ENCODE results near the gene PHKA1. TPM values are rescaled to one million over a fixed set of nuclear protein-coding genes. Genes with fewer than 3 reads are reported as not detected.
"Not testable (repeated sequence)": the region's sequence is repeated elsewhere in the genome, so short reads cannot be mapped to it uniquely, and the experiment has no call there.

PHKA1 gene
- total RNA-seq, 1 donor from 2014 or later = 9.6 TPM

DNA sequence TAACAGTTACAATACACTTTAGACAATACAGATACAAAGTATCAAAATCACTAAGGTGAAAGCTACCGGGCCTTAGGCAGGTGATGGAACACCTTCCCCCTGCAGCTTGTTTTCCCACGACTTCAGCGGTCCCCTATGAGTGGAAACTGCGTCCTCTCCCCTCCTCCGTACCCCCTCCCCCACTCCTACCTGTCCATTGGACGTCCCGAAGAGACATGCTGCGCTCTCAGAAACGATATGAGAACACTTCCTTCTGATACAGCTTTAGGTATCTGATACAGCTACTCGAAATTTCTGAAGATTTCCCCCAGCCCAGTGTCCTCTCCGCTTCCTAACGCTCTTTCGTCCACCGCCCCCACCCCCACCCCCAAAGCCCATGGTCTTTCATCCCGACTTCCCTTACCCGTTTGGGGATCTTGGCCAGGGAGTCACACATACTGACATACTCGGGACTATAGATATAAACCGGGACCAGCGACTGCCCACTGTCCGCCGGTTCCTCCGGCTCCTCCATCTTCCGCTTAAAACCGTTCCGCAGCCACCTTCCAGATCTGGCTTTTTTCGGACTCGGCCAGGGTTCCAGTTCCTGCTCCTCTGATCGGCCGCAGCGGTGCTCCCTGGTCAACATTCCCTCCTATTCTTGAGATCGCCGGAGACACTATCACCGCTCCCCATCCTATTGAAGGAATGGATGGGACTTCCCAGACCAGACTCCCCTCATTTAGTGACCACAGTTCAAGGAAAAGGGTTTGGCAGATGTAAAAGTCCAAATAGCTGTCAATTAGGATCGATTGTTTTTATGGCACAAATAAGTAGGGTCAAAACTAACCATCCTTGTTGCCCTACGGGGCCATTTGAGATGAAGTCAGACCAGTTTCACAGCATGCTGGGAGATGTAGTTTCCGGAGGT, 141.6 kb downstream of the PHKA1 start, which contains the start of gene HDAC8:
Gene HDAC8, minus strand, starts transcription at position 596 of the 910 bp plus-strand sequence. Its CDS starts 82 bp downstream, at position 514.
- peak; percentile 59 for DNase-seq (ENCODE audit: low spot score)

DNA sequence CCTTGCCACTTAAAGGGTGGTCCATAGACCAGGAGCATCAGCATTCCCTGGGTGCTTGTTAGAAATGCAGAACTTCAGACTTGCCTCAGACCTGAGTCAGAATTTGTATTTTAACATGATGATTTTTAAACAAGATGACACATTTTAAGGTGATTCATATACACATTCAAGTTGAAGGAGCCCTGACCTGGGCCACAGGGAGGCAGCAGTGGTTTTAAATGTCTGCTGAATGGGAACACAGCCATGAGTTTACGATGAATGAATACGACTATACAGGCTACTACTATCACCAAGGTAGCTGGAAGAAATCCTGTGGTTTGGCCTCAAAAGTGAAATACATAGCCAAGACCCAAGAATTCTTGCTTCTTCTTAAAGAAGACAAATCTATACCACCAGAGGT, 144.3 kb downstream of the PHKA1 start:
- DNase-seq (ENCODE audit: low spot score) = no peak

DNA sequence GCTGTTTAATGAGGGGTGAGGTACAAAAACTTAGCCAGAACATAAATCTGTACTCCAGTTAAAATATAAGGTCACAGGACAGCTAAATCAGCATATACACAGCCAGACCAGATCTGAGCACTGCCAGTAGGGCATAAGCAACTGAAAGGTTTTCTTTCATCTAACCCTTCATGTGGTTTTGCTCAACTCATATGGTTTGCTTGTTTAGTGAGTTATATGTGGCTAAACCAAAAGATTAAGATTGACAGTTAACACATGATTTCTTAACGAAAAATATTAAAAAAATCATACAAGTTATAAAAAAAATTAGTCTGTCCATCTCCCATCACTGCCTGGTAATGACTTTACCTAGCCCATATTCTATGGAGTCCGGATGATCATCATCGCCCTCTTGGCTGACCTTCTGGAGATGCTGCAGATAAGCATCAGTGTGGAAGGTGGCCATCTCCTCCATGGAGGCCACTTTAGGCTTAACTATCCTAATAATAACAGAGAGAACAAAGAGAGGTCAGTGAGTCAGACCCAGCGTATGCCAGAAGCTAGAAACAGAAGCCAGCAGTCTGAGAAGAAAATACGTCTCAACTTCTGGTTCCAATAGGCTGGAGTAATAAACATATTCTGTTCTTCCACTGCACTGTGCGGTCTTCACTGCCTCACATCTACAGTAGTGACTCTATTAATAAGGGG, 145.6 kb downstream of the PHKA1 start:
- DNase-seq (ENCODE audit: low spot score) = no peak

DNA sequence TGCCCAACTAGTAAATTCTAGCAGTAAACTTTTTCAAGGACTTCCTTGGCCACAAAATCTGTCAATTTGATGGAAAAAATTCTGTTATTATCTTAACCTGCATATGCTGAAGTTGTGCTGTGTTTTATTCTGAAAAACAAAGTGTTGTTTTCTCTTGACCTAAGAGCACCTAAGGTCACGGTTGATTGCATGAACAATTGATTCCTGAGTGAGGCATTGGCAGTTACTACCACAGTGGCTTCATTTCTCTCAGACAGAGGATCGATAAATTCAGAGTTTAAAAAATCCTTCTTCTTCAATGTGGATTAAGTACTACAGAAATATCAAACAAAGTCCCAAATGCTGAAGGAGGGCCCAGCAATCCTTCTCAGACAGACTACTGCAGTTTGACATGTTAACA, 147.7 kb downstream of the PHKA1 start:
- DNase-seq (ENCODE audit: low spot score) = no peak

DNA sequence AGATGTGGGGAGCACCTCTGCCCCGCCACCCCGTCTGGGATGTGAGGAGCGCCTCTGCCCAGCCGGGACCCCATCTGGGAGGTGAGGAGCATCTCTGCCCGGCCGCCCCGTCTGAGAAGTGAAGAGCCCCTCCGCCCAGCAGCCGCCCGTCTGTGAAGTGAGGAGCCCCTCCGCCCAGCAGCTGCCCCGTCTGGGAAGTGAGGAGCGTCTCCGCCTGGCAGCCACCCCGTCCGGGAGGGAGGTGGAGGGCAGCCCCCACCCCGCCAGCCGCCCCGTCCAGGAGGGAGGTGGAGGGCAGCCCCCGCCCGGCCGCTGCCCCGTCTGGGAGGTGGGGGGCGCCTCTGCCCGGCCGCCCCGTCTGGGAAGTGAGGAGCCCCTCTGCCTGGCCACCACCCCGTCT, 154.5 kb downstream of the PHKA1 start:
- not testable (repeated sequence) for DNase-seq (ENCODE audit: low spot score)

DNA sequence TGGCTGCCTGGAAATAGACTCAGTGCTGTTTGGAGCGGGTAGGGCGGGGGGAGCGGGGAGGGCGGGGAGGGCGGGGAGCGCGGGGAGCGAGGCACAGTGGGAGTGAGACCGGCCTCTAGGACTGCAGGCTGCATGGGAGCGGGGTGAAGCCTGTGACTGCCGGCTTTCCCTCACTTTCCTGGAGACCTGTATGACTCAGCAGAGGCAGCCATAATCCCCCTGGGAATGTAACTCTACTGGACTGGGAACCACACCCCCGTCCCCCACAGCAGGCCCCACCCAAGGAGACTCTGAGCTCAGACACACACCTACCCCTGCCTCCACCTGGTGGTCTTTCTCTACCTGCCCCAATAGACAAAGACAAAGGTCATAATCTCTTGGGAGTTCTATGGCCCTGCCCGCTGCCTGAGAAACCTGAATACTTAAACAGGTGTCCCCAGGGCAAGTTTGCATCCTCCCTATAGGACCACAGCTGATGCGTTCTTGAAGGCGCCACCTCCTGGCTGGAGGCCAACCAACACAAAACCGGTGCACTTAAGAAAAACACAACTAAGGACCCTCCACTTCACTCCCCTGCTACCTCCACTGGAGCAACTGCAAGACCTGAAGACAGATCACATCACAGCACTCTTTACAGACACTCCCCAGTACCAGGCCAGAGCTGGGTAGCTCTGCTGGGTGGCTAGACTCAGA, 159.5 kb downstream of the PHKA1 start:
- DNase-seq (ENCODE audit: low spot score) = no peak

DNA sequence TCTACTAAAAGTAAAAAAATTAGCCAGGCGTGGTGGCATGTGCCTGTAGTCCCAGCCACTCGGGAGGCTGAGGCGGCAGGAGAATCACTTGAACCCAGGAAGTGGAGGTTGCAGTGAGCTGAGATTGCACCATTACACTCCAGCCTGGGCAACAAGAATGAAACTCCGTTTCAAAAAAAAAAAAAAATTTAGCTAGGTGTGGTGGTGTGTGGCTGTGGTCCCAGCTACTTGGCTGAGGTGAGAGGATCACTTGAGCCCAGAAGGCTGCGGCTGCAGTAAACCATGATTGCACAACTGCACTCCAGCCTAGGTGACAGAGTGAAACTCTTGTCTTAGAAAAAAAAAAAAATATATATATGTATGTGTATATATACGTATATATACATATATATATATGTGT, 161.7 kb downstream of the PHKA1 start:
- not testable (repeated sequence) for DNase-seq (ENCODE audit: low spot score)

DNA sequence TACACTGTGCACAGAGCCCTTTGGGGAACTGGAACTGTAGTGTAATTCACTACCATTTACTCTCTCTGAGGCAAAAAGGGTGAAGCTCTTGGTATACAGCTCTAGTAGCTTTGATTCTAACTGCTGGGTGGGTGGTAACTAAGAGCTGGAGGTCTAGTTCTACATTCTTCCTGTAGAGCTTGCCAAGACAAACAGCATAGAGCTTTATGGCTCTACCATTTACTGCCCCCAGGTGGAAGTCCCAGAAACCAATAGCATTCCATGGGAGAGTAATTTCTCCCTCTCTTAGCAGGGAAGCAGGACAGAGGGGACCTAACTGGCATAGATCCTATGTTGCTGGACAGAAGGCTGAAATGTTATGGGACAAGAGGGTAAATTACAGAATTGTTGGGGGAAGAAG, 168.1 kb downstream of the PHKA1 start:
- no peak for DNase-seq (ENCODE audit: low spot score)

DNA sequence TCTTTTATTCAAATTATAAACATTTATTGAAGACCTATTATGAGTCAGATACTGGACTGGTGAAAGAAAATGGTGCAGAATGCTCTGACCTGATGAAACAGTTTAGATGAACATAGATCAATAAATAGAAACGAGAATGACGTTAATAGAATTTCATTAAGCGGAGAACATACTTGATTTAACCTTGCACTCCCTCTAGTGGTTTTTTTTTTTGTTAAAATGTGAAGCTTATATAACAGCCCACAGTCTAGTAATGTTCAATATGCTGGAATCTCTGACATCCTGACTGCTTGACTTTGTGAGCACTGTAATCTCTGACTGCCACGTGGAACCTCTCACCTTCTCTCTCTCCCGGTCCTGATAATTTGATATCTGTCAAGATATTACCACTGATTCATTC, 173.8 kb downstream of the PHKA1 start:
- no peak for DNase-seq (ENCODE audit: low spot score)

DNA sequence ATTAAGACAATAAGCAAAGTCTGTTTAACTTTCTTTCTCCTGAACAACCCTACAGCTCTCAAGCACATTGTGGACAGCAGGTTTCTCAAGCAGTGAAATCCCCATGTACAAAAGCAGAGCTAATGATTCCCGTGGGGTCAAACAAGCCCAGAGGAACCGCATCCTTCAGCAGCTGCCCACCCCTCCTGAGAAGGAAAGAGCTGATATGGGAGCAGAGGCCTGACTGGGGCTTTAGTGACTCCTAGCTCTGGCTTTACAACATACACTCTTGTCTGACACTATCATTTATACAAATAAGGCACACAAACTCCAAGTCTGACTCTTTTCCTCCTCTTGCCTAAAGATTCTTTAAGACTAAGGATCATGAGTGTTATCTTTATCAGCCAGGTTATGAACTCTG, 174.3 kb downstream of the PHKA1 start:
- no peak for DNase-seq (ENCODE audit: low spot score)

DNA sequence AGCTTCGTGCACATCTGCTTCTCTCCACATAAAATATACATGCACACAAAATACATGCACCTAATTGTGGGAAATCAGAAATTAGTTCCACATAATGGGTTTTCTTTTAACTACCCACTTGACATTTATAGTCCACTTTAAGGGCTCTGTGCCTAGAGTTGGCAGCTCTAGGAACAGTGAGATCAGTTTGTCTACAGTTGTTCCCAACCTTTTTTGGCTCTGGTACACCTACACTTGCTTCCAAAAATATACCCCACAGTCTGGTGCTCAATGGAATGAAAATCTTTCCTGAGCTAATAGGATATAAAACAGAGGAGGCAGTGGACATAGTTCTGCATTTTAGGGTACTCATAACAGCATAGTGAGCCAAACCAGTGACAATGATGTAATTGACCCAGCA, 177.6 kb downstream of the PHKA1 start:
- no peak for DNase-seq (ENCODE audit: low spot score)

DNA sequence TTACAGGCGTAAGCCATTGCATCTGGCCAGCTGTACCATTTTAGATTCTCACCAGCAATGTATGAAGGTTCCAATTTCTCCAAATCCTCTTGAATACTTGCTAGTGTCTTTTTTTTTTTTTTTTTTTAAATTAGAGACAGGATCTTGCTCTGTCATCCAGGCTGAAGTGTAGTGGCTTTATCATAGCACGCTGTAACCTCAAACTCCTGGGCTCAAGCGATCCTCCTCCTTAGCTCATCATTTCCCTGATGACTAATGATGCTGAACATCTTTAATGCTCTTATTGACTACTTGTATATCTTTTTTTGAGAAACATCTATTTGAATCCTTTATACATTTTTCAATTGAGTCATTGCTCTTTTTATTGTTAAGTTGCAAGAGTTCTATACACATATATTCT, 181.7 kb downstream of the PHKA1 start:
- DNase-seq (ENCODE audit: low spot score) = no peak

Other genes with a start within 250 kb of the PHKA1 start
- gene HDAC8, start 141.5 kb downstream of the PHKA1 start, total RNA-seq = 28.7 TPM
- not detected for gene DMRTC1B, start 62.6 kb upstream of the PHKA1 start, total RNA-seq
- gene FAM236B, start 68.4 kb upstream of the PHKA1 start, total RNA-seq = not detected
- gene FAM236D, start 93.9 kb upstream of the PHKA1 start, total RNA-seq = not detected
- gene FAM236C, start 198.3 kb upstream of the PHKA1 start, total RNA-seq = not detected
- not detected for gene FAM236A, start 223.9 kb upstream of the PHKA1 start, total RNA-seq
- not detected for gene DMRTC1, start 229.5 kb upstream of the PHKA1 start, total RNA-seq